ENCODE results near the gene DDX4.
"Not testable (repeated sequence)": the region's sequence is repeated elsewhere in the genome, so short reads cannot be mapped to it uniquely, and the experiment has no call there.

GRCh38 chr5:55808814-55809213 lies 71.0 kb downstream of the DDX4 start:
- TF ChIP-seq CTCF (conservative IDR thresholded peaks at IDR 0.05; ENCODE audit: low read depth, low read length); EZH2 (IDR thresholded peaks at IDR 0.05; ENCODE audit: low read length, unreplicated experiment); EZH2phosphoT487 (IDR thresholded peaks at IDR 0.05; ENCODE audit: borderline replicate concordance, low read length): not testable (repeated sequence)

Data from PC-3 (cell line).